ENCODE data around the gene NDUFB1. TPM values are rescaled to one million over a fixed set of nuclear protein-coding genes. Genes with fewer than 3 reads are reported as not detected.
A peak's percentile ranks its signal among the peaks of the same experiment; 100 is the strongest.

Gene NDUFB1
- total and polyA plus RNA-seq, 2 of the 4 experiments (the other 2 are of a cell fraction): 32.1 to 333 TPM

DNA sequence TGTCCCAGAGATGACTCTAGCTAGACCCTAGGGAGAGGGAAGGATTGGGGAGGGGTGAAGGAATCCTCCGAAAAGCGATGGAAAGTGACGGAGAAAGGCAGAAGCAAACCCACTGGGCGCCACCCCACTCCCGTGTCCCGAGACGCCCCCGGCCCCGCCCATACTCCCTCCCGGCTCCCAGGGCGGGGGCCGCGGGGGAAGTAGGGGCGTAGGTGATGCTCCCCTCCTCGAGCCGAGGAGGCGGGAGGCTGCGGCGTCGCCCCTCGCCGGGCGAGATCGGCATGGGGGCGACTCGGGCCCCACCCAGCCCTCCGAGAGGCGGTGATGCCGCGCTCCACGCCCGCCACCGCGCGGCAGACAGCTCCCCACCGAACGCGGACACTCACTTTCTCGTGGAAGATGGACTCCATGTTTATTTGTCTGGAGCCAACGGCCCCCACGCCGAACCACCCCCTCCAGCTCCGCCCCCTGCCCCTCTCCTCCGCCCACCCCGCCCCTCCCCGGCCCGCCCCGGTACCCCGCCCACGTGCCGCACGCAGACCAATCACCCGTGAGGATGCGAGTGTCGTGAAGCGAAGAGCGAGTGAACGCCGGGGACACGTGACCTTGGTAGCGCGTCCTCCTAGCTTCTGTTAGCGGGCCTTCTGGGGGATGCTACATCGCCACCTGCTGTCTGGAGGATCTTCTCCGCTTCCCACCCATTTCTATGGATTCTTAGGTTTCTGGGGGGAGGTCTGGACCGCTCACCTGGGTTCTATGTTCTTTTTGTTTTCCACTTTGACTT is 15.2 kb downstream of the NDUFB1 start, which contains the start of gene ATXN3 (continued):
- TF ChIP-seq, protein P1, sequence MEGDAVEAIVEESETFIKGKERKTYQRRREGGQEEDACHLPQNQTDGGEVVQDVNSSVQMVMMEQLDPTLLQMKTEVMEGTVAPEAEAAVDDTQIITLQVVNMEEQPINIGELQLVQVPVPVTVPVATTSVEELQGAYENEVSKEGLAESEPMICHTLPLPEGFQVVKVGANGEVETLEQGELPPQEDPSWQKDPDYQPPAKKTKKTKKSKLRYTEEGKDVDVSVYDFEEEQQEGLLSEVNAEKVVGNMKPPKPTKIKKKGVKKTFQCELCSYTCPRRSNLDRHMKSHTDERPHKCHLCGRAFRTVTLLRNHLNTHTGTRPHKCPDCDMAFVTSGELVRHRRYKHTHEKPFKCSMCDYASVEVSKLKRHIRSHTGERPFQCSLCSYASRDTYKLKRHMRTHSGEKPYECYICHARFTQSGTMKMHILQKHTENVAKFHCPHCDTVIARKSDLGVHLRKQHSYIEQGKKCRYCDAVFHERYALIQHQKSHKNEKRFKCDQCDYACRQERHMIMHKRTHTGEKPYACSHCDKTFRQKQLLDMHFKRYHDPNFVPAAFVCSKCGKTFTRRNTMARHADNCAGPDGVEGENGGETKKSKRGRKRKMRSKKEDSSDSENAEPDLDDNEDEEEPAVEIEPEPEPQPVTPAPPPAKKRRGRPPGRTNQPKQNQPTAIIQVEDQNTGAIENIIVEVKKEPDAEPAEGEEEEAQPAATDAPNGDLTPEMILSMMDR (conservative IDR thresholded peaks at IDR 0.05; ENCODE audit: low read depth, low read length): peak; percentile 93

DNA sequence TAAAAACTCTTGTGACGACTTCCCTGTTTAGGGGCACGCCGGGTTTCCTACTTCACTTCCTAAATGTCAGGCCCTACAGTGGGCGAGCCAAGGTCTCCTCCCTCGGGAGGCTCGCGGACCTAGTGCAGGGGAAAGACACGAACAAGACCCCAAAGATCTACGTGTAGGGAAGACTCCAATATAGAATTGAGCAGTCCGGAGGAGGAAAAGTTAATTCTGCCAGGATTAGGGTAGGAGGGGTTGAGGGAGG is 15.7 kb downstream of the NDUFB1 start:
- H2BK5ac ChIP-seq (ENCODE audit: low read depth, low read length, poor library complexity, severe bottlenecking): peak overlapping the region; percentile 95
- H2AK9ac ChIP-seq (replicated peaks; ENCODE audit: low read depth, low read length, poor library complexity): peak overlapping the region; percentile 34
- peak overlapping the region; percentile 92 for H3K4me2 ChIP-seq (ENCODE audit: low read depth, low read length)
- H3K27ac ChIP-seq (ENCODE audit: insufficient read depth, low read length): peak overlapping the region; percentile 91
- in situ Hi-C loops (cut with MboI; ENCODE audit: low sequenced_read_pairs) (no loop called here), intact Hi-C loops (cut with micrococcal nuclease) (loop anchor here (2.0 to 10.0 kb wide), 2 partner anchors 65 to 161 kb away; partner anchors contain the start of genes FBLN5 and TRIP11), dilution Hi-C loops (cut with HindIII; ENCODE audit: low sequenced_read_pairs, unreplicated experiment) (no loop called here)
- BruUV-seq (replicated peaks): no TSS peak
- H4K20me1 ChIP-seq (ENCODE audit: insufficient read depth, low read length): no peaks in the 10 kb centered on the region; the same call in 1 of the 2 replicates
- DNase-seq (no peak), ATAC-seq (ENCODE audit: low read depth) (peak; percentile 19; the same call in 1 of the 2 replicates)
- H3K23ac ChIP-seq (ENCODE audit: low read depth, low read length): peak overlapping the region; percentile 83
- H3K36me3 ChIP-seq (ENCODE audit: control insufficient read depth, insufficient read depth, low read length): no peaks in the 10 kb centered on the region
- peaks cover 7% of the 10 kb centered on the region; the same call in 1 of the 2 replicates for H3K4me1 ChIP-seq (ENCODE audit: control insufficient read depth, insufficient read depth, low read length)
- peak overlapping the region; percentile 76 for H4K8ac ChIP-seq (ENCODE audit: low read depth in 2 of 2, low read length in 2 of 2)
- POLR2A ChIA-PET (ENCODE audit: unreplicated experiment): interaction anchor here (1.7 kb wide), 1 partner anchor 15 kb away, joined by 8 read pairs; the partner anchor contains the start of genes CPSF2 and NDUFB1
- peak overlapping the region; percentile 85 for H3K4me3 ChIP-seq (ENCODE audit: insufficient read depth, low read depth, low read length)
- H2BK120ac ChIP-seq (ENCODE audit: low read depth, low read length): peak overlapping the region; percentile 58
- H2BK15ac ChIP-seq (ENCODE audit: low read depth, low read length): peak overlapping the region; percentile 43; the same call in 1 of the 3 replicates
- peak overlapping the region; percentile 73; the same call in 1 of the 2 replicates for H4K91ac ChIP-seq (ENCODE audit: insufficient read depth, low read depth, low read length)
- peak overlapping the region; percentile 98 for H2AFZ ChIP-seq (replicated peaks; ENCODE audit: low read length, poor library complexity)
- H3K27me3 ChIP-seq (ENCODE audit: control insufficient read depth, insufficient read depth, low read length): no peaks in the 10 kb centered on the region
- CTCF ChIA-PET: interaction anchor here (0.7 to 2.9 kb wide), 8 partner anchors 10 to 43 kb away, joined by 3 to 14 read pairs (median 6); partner anchors contain the start of genes CPSF2 and NDUFB1
- WGBS, 2 experiments (ENCODE audit: extremely low coverage in 2 of 2, insufficient read length in 1 of 2): no CpG with 5 or more reads among the region's 10 CpGs
- H2AK5ac ChIP-seq (ENCODE audit: low read depth, low read length): peak overlapping the region; percentile 12; the same call in 1 of the 2 replicates
- no peaks in the 10 kb centered on the region for H3K9me3 ChIP-seq (ENCODE audit: control insufficient read depth, insufficient read depth, low read length)
- peak overlapping the region; percentile 84 for H3K14ac ChIP-seq (replicated peaks; ENCODE audit: low read depth, low read length)
- peak overlapping the region; percentile 75 for H3K9ac ChIP-seq (ENCODE audit: low read depth, low read length)
- peak overlapping the region; percentile 73 for H3K56ac ChIP-seq (ENCODE audit: extremely low read depth, insufficient read depth, low read length)
- H3K79me1 ChIP-seq (ENCODE audit: low read depth in 1 of 2, low read length in 2 of 2): peaks cover 13 to 29% of the 10 kb centered on the region in 2 experiments
- peaks cover 5% of the 10 kb centered on the region for H3K9me1 ChIP-seq (ENCODE audit: insufficient read depth, low read length)
- peak overlapping the region; percentile 50 for H4K5ac ChIP-seq (ENCODE audit: low read depth, low read length)
- peak overlapping the region; percentile 76 for H3K18ac ChIP-seq (ENCODE audit: low read depth, low read length)
- peak overlapping the region; percentile 68 for H3K4ac ChIP-seq (ENCODE audit: low read depth, low read length)
- no peak overlapping the region for H2BK20ac ChIP-seq (ENCODE audit: low read depth, low read length)
- no peak for TF ChIP-seq CEBPB (IDR thresholded peaks at IDR 0.05; ENCODE audit: low read depth, low read length)
- no peak for TF ChIP-seq MAFK (IDR thresholded peaks at IDR 0.05; ENCODE audit: low read depth, low read length)
- TF ChIP-seq, protein P2, sequence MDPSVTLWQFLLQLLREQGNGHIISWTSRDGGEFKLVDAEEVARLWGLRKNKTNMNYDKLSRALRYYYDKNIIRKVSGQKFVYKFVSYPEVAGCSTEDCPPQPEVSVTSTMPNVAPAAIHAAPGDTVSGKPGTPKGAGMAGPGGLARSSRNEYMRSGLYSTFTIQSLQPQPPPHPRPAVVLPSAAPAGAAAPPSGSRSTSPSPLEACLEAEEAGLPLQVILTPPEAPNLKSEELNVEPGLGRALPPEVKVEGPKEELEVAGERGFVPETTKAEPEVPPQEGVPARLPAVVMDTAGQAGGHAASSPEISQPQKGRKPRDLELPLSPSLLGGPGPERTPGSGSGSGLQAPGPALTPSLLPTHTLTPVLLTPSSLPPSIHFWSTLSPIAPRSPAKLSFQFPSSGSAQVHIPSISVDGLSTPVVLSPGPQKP (IDR thresholded peaks at IDR 0.05; ENCODE audit: borderline replicate concordance, low read depth, low read length): no peak
- no peak for TF ChIP-seq RAD21 (IDR thresholded peaks at IDR 0.05; ENCODE audit: low read length)
- no peak for TF ChIP-seq RCOR1 (IDR thresholded peaks at IDR 0.05; ENCODE audit: insufficient replicate concordance, low read length)
- no peak for TF ChIP-seq MXI1 (IDR thresholded peaks at IDR 0.05; ENCODE audit: borderline replicate concordance, low read depth, low read length)
- TF ChIP-seq, protein P1 (conservative IDR thresholded peaks at IDR 0.05; ENCODE audit: low read depth, low read length): no peak
- no peak for TF ChIP-seq BHLHE40 (IDR thresholded peaks at IDR 0.05; ENCODE audit: low read depth, low read length)
- TF ChIP-seq CHD1 (IDR thresholded peaks at IDR 0.05; ENCODE audit: low read depth, low read length): no peak

Measured in IMR-90 (cell line).